Ascending aorta (tissue), 2 donors: Measurements from ENCODE around the gene GNA15. TPM values are rescaled to one million over a fixed set of nuclear protein-coding genes. Genes with fewer than 3 reads are reported as not detected.

Source experiments
- DNase-seq, 2 donors: peaks; one replicate each; pipeline ENCODE4 v3.0.0-alpha.2; 2019; ENCODE audit warnings: low spot score in 2 of 2
- H3K27ac ChIP-seq, 2 donors: fragments of 200-600 bp; sonication (generic); one replicate each; pipeline ENCODE4 v1.5.1; 2016 to 2017; ENCODE audit warnings: mild to moderate bottlenecking in 1 of 2
- H3K27me3 ChIP-seq: fragments of 200-600 bp; sonication (generic); one replicate; pipeline ENCODE4 v1.5.1; 2017
- H3K36me3 ChIP-seq, 2 donors: fragments of 200-600 bp; sonication (generic); one replicate each; pipeline ENCODE4 v1.5.1; 2016
- H3K4me1 ChIP-seq, 2 donors: fragments of 200-600 bp; sonication (generic); one replicate each; pipeline ENCODE4 v1.5.1; 2016 to 2017; ENCODE audit warnings: mild to moderate bottlenecking in 1 of 2
- H3K4me3 ChIP-seq, 2 donors: fragments of 200-600 bp; sonication (generic); one replicate each; pipeline ENCODE4 v1.5.1; 2016 to 2017; ENCODE audit warnings: mild to moderate bottlenecking in 1 of 2
- H3K9me3 ChIP-seq, 2 donors: fragments of 200-600 bp; sonication (generic); one replicate each; pipeline ENCODE4 v1.5.1; 2016
- CTCF ChIP-seq, 3 experiments: fragments of 200-600 bp in 2 of 3; fragments of 450-650 bp in 1 of 3; sonication (generic) in 2 of 3; IDR thresholded peaks; one replicate each; pipeline ENCODE4 v1.5.1; 2016 to 2019; ENCODE audit warnings: antibody characterized with exemption in 3 of 3, mild to moderate bottlenecking in 1 of 3, moderate library complexity in 1 of 3
- intact Hi-C: fragments of 100-400 bp; cut with DNase I; formaldehyde crosslinking; loops from one replicate; pipeline ENCODE4 v1.15.1; 2023
- total RNA-seq: library from RNA; depleted of rRNA; stranded (reverse); fragments of >200 nt; gene quantifications from one replicate; pipeline ENCODE4 v1.1.0, GENCODE V29; 2016

Gene GNA15
- total RNA-seq, 1 donor from 2014 or later = 7.1 TPM

- DNase-seq = no peak
- no peaks in the 10 kb centered on the region for H3K9me3 ChIP-seq
- TF ChIP-seq CTCF (IDR thresholded peaks at IDR 0.05) = no peak
- intact Hi-C loops = no loop called here
- H3K27me3 ChIP-seq = no peaks in the 10 kb centered on the region
- H3K36me3 ChIP-seq = peaks cover 51 to 52% of the 10 kb centered on the region in 2 donors
- H3K27ac ChIP-seq = no peak overlapping the region
- no peaks in the 10 kb centered on the region for H3K4me1 ChIP-seq
- H3K4me3 ChIP-seq = no peak overlapping the region
Measured at GRCh38 chr19:3121396-3121795, 14.4 kb upstream of the GNA15 start.

- H3K27ac ChIP-seq = no peak overlapping the region
- H3K27me3 ChIP-seq = no peaks in the 10 kb centered on the region
- intact Hi-C loops = no loop called here
- no peak overlapping the region for H3K4me3 ChIP-seq
- no peak for TF ChIP-seq CTCF (IDR thresholded peaks at IDR 0.05)
- no peaks in the 10 kb centered on the region for H3K4me1 ChIP-seq
- peaks cover 47 to 50% of the 10 kb centered on the region in 2 donors for H3K36me3 ChIP-seq
- no peaks in the 10 kb centered on the region for H3K9me3 ChIP-seq
- no peak for DNase-seq
Measured at GRCh38 chr19:3121821-3122511, 13.9 kb upstream of the GNA15 start.

- DNase-seq = no peak
- peaks cover 45 to 50% of the 10 kb centered on the region in 2 donors for H3K36me3 ChIP-seq
- no peak for TF ChIP-seq CTCF (IDR thresholded peaks at IDR 0.05)
Measured at GRCh38 chr19:3122512-3122870, 13.3 kb upstream of the GNA15 start.

GRCh38 chr19:3123088-3123721, 12.6 kb upstream of the GNA15 start:
- Histone ChIP-seq H3K9me3 (no peaks in the 10 kb centered on the region), H3K27ac (no peak overlapping the region), H3K36me3 (peaks cover 38 to 45% of the 10 kb centered on the region in 2 donors), H3K27me3 (no peaks in the 10 kb centered on the region), H3K4me1 (no peaks in the 10 kb centered on the region), H3K4me3 (no peak overlapping the region)
- no peak for DNase-seq
- TF ChIP-seq CTCF (IDR thresholded peaks at IDR 0.05) = no peak
- intact Hi-C loops = no loop called here

More at GRCh38 chr19:3122512-3122870, 13.3 kb upstream of the GNA15 start:
- intact Hi-C loops = no loop called here
- no peaks in the 10 kb centered on the region for H3K4me1 ChIP-seq
- H3K27ac ChIP-seq = no peak overlapping the region
- H3K9me3 ChIP-seq = no peaks in the 10 kb centered on the region
- no peak overlapping the region for H3K4me3 ChIP-seq
- H3K27me3 ChIP-seq = no peaks in the 10 kb centered on the region

- Histone ChIP-seq H3K27ac (no peak overlapping the region), H3K27me3 (no peaks in the 10 kb centered on the region), H3K4me3 (no peak overlapping the region), H3K36me3 (peaks cover 30 to 37% of the 10 kb centered on the region in 2 donors), H3K4me1 (no peaks in the 10 kb centered on the region), H3K9me3 (no peaks in the 10 kb centered on the region)
- intact Hi-C loops = no loop called here
- no peak for DNase-seq
- no peak for TF ChIP-seq CTCF (IDR thresholded peaks at IDR 0.05)
Measured at GRCh38 chr19:3123956-3124355, 11.9 kb upstream of the GNA15 start.
